Measurements from ENCODE around the gene BANK1. TPM values are rescaled to one million over a fixed set of nuclear protein-coding genes. Genes with fewer than 3 reads are reported as not detected.

Gene BANK1
- total and polyA plus RNA-seq, 10 of the 15 experiments (the other 5 are each of a cell fraction or from before 2014, with no cell fraction given), result 0.13 to 2.1 (median 0.42) TPM

DNA sequence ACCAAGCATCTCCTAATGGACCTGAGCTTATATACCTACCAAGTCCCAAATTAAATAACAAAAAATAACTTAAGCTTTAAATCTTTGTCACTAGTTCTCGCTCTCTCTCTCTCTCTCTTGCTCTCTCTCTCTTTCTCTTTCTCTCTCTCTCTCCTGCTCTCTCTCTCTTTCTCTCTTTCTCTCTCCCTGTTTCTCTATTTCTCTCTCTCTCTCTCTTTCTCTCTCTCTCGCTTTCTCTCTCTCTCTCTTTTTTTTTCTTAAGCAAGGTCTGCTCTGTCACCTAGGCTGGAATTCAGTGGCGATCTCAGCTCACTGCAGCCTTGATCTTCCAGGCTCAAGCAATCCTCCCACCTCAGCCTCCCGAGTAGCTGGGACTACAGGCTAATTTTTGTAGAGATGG, 266.6 kb downstream of the BANK1 start:
- no peak for TF ChIP-seq ATF3 (IDR thresholded peaks at IDR 0.05; ENCODE audit: borderline replicate concordance, extremely low read depth, low read depth, low read length)
- no peak for TF ChIP-seq YBX1 (IDR thresholded peaks at IDR 0.05)
- TF ChIP-seq NR2C1 (IDR thresholded peaks at IDR 0.05), result no peak
- no peak for TF ChIP-seq TARDBP (IDR thresholded peaks at IDR 0.05; ENCODE audit: borderline replicate concordance)
- TF ChIP-seq STAT1 (conservative IDR thresholded peaks at IDR 0.05), result no peak
- no peak for TF ChIP-seq RCOR1 (conservative IDR thresholded peaks at IDR 0.05; ENCODE audit: low read depth, low read length)
- TF ChIP-seq SIN3A (IDR thresholded peaks at IDR 0.05; ENCODE audit: low read depth, low read length), result no peak
- no peak for TF ChIP-seq SPI1 (IDR thresholded peaks at IDR 0.05; ENCODE audit: borderline replicate concordance, insufficient read depth, low read depth, low read length)
- TF ChIP-seq EZH2 (IDR thresholded peaks at IDR 0.05; ENCODE audit: borderline replicate concordance, control insufficient read depth, low read depth, low read length), result no peak
- TF ChIP-seq ZZZ3 (IDR thresholded peaks at IDR 0.05; ENCODE audit: control insufficient read depth, insufficient read length, low read depth), result no peak
- TF ChIP-seq, protein P1, sequence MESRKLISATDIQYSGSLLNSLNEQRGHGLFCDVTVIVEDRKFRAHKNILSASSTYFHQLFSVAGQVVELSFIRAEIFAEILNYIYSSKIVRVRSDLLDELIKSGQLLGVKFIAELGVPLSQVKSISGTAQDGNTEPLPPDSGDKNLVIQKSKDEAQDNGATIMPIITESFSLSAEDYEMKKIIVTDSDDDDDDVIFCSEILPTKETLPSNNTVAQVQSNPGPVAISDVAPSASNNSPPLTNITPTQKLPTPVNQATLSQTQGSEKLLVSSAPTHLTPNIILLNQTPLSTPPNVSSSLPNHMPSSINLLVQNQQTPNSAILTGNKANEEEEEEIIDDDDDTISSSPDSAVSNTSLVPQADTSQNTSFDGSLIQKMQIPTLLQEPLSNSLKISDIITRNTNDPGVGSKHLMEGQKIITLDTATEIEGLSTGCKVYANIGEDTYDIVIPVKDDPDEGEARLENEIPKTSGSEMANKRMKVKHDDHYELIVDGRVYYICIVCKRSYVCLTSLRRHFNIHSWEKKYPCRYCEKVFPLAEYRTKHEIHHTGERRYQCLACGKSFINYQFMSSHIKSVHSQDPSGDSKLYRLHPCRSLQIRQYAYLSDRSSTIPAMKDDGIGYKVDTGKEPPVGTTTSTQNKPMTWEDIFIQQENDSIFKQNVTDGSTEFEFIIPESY (IDR thresholded peaks at IDR 0.05), result no peak
- TF ChIP-seq, protein P2, sequence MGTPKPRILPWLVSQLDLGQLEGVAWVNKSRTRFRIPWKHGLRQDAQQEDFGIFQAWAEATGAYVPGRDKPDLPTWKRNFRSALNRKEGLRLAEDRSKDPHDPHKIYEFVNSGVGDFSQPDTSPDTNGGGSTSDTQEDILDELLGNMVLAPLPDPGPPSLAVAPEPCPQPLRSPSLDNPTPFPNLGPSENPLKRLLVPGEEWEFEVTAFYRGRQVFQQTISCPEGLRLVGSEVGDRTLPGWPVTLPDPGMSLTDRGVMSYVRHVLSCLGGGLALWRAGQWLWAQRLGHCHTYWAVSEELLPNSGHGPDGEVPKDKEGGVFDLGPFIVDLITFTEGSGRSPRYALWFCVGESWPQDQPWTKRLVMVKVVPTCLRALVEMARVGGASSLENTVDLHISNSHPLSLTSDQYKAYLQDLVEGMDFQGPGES (IDR thresholded peaks at IDR 0.05), result no peak
- no peak for TF ChIP-seq CREB1 (IDR thresholded peaks at IDR 0.05; ENCODE audit: low read depth)
- TF ChIP-seq TBL1XR1 (IDR thresholded peaks at IDR 0.05; ENCODE audit: low read depth, low read length), result no peak
- TF ChIP-seq SREBF2 (IDR thresholded peaks at IDR 0.05; ENCODE audit: low read length), result no peak
- no peak for TF ChIP-seq TCF7 (IDR thresholded peaks at IDR 0.05; ENCODE audit: borderline replicate concordance)
- TF ChIP-seq NFXL1 (IDR thresholded peaks at IDR 0.05; ENCODE audit: borderline replicate concordance), result no peak

More for the DNA sequence above, 266.6 kb downstream of the BANK1 start:
- RAD21 ChIA-PET (ENCODE audit: unreplicated experiment), result no interaction called here
- Histone ChIP-seq H3K4me3 (no peak overlapping the region), H3K9me3 (replicated peaks; ENCODE audit: control insufficient read depth, insufficient read depth, low read length) (no peaks in the 10 kb centered on the region), H3K4me1 (ENCODE audit: control insufficient read depth, insufficient read depth, low read length) (no peaks in the 10 kb centered on the region), H3K9ac (ENCODE audit: control insufficient read depth, insufficient read depth, low read length) (no peak overlapping the region), H3K27me3 (replicated peaks in 1 of 2; ENCODE audit: control insufficient read depth in 2 of 2, insufficient read depth in 2 of 2, low read length in 1 of 2) (no peaks in the 10 kb centered on the region), H3K4me2 (ENCODE audit: control insufficient read depth, insufficient read depth) (no peak overlapping the region), H3K79me2 (ENCODE audit: control insufficient read depth, insufficient read depth, low read length) (no peaks in the 10 kb centered on the region), H3K36me3 (ENCODE audit: control insufficient read depth in 2 of 2, insufficient read depth in 2 of 2, low read length in 1 of 2) (no peaks in the 10 kb centered on the region), H4K20me1 (ENCODE audit: control insufficient read depth, insufficient read depth) (no peaks in the 10 kb centered on the region), H2AFZ (ENCODE audit: control insufficient read depth, low read depth, low read length) (no peak overlapping the region), H3K27ac (ENCODE audit: control insufficient read depth, insufficient read depth) (no peak overlapping the region)
- POLR2A ChIA-PET, result interaction anchor here (0.5 to 0.7 kb wide), 3 partner anchors 279 to 1077 kb away, joined by 3 read pairs; no protein-coding TSS in a partner anchor
- no peak for FAIRE-seq
- no peak for DNase-seq (ENCODE audit: low read depth, low spot score)
- CTCF ChIA-PET, result no interaction called here
- intact Hi-C loops (cut with micrococcal nuclease; ENCODE audit: unreplicated experiment) (no loop called here), in situ Hi-C loops (cut with MboI) (no loop called here)
- WGBS (ENCODE audit: insufficient coverage, insufficient replicate concordance, low lambda C conversion rate, missing lambda C conversion rate), result 34% methylated on average over 4 of the region's 4 CpGs
- ATAC-seq, result no peak
- BruUV-seq (replicated peaks), result no TSS peak
- SMC1A ChIA-PET (ENCODE audit: uncharacterized antibody, unreplicated experiment), result interaction anchor here (0.6 kb wide), 1 partner anchor 1140 kb away, joined by 3 read pairs; no protein-coding TSS in a partner anchor

Measured in GM12878 (cell line).